Epithelial cell of proximal tubule (primary cell): ENCODE results near the gene CRIP3. TPM values are rescaled to one million over a fixed set of nuclear protein-coding genes. Genes with fewer than 3 reads are reported as not detected.
"Not testable (repeated sequence)": the region's sequence is repeated elsewhere in the genome, so short reads cannot be mapped to it uniquely, and the experiment has no call there.

Experiments
- DNase-seq: peaks from one replicate; pipeline ENCODE4 v3.0.0-alpha.2; 2011; ENCODE audit warnings: low read depth
- H3K4me3 ChIP-seq: 2 replicates; pipeline ENCODE4 v1.5.1; 2011; ENCODE audit warnings: low read depth, mild to moderate bottlenecking, low read length
- CTCF ChIP-seq: conservative IDR thresholded peaks from 2 replicates; pipeline ENCODE4 v1.5.1; 2012; ENCODE audit warnings: low read depth, mild to moderate bottlenecking, low read length
- total RNA-seq: library from RNA; depleted of rRNA; stranded (reverse); fragments of >200 nt; gene quantifications from 2 replicates; pipeline ENCODE4 v1.2.3, GENCODE V29; 2015

Gene CRIP3
- total RNA-seq, 1 donor from 2014 or later = not detected

- DNase-seq = no peak
Measured at GRCh38 chr6:43306086-43306485, 2.5 kb downstream of the CRIP3 start.

GRCh38 chr6:43304882-43305281, 3.7 kb downstream of the CRIP3 start:
- TF ChIP-seq CTCF = no peak
- no peak for DNase-seq
- H3K4me3 ChIP-seq = no peak overlapping the region

More at GRCh38 chr6:43306086-43306485, 2.5 kb downstream of the CRIP3 start:
- no peak overlapping the region for H3K4me3 ChIP-seq
- TF ChIP-seq CTCF = no peak

- no peak overlapping the region for H3K4me3 ChIP-seq
- no peak for TF ChIP-seq CTCF
- no peak for DNase-seq
Measured at GRCh38 chr6:43304361-43304760, 4.3 kb downstream of the CRIP3 start.

GRCh38 chr6:43303751-43304331, 4.8 kb downstream of the CRIP3 start:
- no peak overlapping the region for H3K4me3 ChIP-seq
- DNase-seq = no peak
- TF ChIP-seq CTCF = no peak

GRCh38 chr6:43303006-43303405, 5.6 kb downstream of the CRIP3 start:
- not testable (repeated sequence) for H3K4me3 ChIP-seq, DNase-seq

GRCh38 chr6:43302126-43302525, 6.5 kb downstream of the CRIP3 start:
- TF ChIP-seq CTCF = no peak
- H3K4me3 ChIP-seq = no peak overlapping the region
- DNase-seq = no peak

- H3K4me3 ChIP-seq = no peak overlapping the region
- no peak for DNase-seq
- TF ChIP-seq CTCF = no peak
Measured at GRCh38 chr6:43301081-43301870, 7.3 kb downstream of the CRIP3 start.
